K562 (cell line): ENCODE measurements around the gene ACBD5. TPM values are rescaled to one million over a fixed set of nuclear protein-coding genes. Genes with fewer than 3 reads are reported as not detected.

Experiments used
- ASH1L ChIP-seq: fragments of 450-650 bp; IDR thresholded peaks from 2 replicates; pipeline ENCODE4 v1.6.1; 2018; ENCODE audit warnings: borderline replicate concordance, mild to moderate bottlenecking, low read depth; ENCODE audit not compliant: partially characterized antibody
- CAMTA2 ChIP-seq: fragments of 250-450 bp; sonication (Bioruptor Pico); conservative IDR thresholded peaks from 2 replicates; pipeline ENCODE4 v1.5.1; 2022
- E2F8 ChIP-seq: fragments of 450-650 bp; IDR thresholded peaks from 2 replicates; pipeline ENCODE4 v1.7.1; 2018; ENCODE audit warnings: mild to moderate bottlenecking, low read depth; ENCODE audit not compliant: partially characterized antibody
- ETS1 ChIP-seq: conservative IDR thresholded peaks from 2 replicates; pipeline ENCODE4 v1.6.1; 2011; ENCODE audit warnings: low read depth, mild to moderate bottlenecking, low read length; ENCODE audit not compliant: control insufficient read depth
- ETS2 ChIP-seq: IDR thresholded peaks from 2 replicates; pipeline ENCODE4 v1.6.1; 2016; ENCODE audit warnings: borderline replicate concordance, missing genetic modification characterization, mild to moderate bottlenecking, moderate library complexity, missing compliant biosample characterization; ENCODE audit not compliant: poor library complexity, severe bottlenecking
- GMEB1 ChIP-seq: fragments of 250-450 bp; sonication (Bioruptor Pico); IDR thresholded peaks from 2 replicates; pipeline ENCODE4 v1.4.0; 2020; ENCODE audit warnings: mild to moderate bottlenecking
- GTF2A2 ChIP-seq: IDR thresholded peaks from 2 replicates; pipeline ENCODE4 v1.6.1; 2016; ENCODE audit warnings: mild to moderate bottlenecking, missing genetic modification characterization, missing compliant biosample characterization
- HDAC8 ChIP-seq: fragments of 450-650 bp; IDR thresholded peaks from 2 replicates; pipeline ENCODE4 v1.6.1; 2016; ENCODE audit warnings: mild to moderate bottlenecking, missing genetic modification characterization, moderate library complexity, missing compliant biosample characterization
- MEF2D ChIP-seq: conservative IDR thresholded peaks from 2 replicates; pipeline ENCODE4 v1.6.1; 2016; ENCODE audit warnings: low read depth, missing genetic modification characterization, missing compliant biosample characterization
- MYC ChIP-seq, 2 experiments: fragments of 250-450 bp in 1 of 2; sonication (Bioruptor Pico) in 1 of 2; IDR thresholded peaks; 2 replicates each; pipeline versions ENCODE4 v1.5.1 to v1.6.1; 2012 to 2021; ENCODE audit warnings: low read depth in 2 of 2, borderline replicate concordance in 1 of 2, improper control_type of control experiment in 1 of 2, low read length in 1 of 2, mild to moderate bottlenecking in 1 of 2, moderate library complexity in 1 of 2
- POLR2AphosphoS5 ChIP-seq: IDR thresholded peaks from 2 replicates; pipeline ENCODE4 v1.6.1; 2011; ENCODE audit warnings: mild to moderate bottlenecking, low read depth, low read length, moderate library complexity; ENCODE audit not compliant: control insufficient read depth, insufficient read depth
- PRMT5 ChIP-seq: sonication (generic); formaldehyde crosslinking; IDR thresholded peaks from 2 replicates; pipeline ENCODE4 v1.5.0; 2020; ENCODE audit warnings: missing genetic modification reagents
- RBM25 ChIP-seq: fragments of 200-400 bp; formaldehyde crosslinking; IDR thresholded peaks from 2 replicates; pipeline ENCODE4 v1.6.1; 2018; ENCODE audit warnings: low read length, low read depth, moderate library complexity; ENCODE audit not compliant: severe bottlenecking
- TAF9B ChIP-seq: fragments of 450-650 bp; IDR thresholded peaks from 2 replicates; pipeline ENCODE4 v1.6.1; 2018; ENCODE audit warnings: mild to moderate bottlenecking; ENCODE audit not compliant: partially characterized antibody
- ZNF140 ChIP-seq: fragments of 250-450 bp; sonication (Bioruptor Pico); IDR thresholded peaks from 2 replicates; pipeline ENCODE4 v1.8.0; 2021; ENCODE audit warnings: moderate library complexity, mild to moderate bottlenecking, inconsistent platforms
- ZNF224 ChIP-seq: sonication (generic); formaldehyde crosslinking; IDR thresholded peaks from 2 replicates; pipeline ENCODE4 v1.8.0; 2022; ENCODE audit warnings: mild to moderate bottlenecking, missing genetic modification reagents
- ZNF639 ChIP-seq, 2 experiments: fragments of 200-800 bp in 1 of 2; sonication (Bioruptor generic) in 1 of 2; sonication (generic) in 1 of 2; formaldehyde crosslinking in 1 of 2; IDR thresholded peaks in 1 of 2; conservative IDR thresholded peaks in 1 of 2; 2 replicates each; pipeline versions ENCODE4 v1.5.0 to v1.6.1; 2016 to 2020; ENCODE audit warnings: missing compliant biosample characterization in 1 of 2, missing genetic modification characterization in 1 of 2, missing genetic modification reagents in 1 of 2
- ZNF76 ChIP-seq: fragments of 250-450 bp; sonication (Bioruptor Pico); IDR thresholded peaks from 2 replicates; pipeline ENCODE4 v1.4.0; 2020; ENCODE audit warnings: mild to moderate bottlenecking, moderate library complexity, borderline replicate concordance
- ZNF77 ChIP-seq: fragments of 250-450 bp; sonication (Bioruptor Pico); IDR thresholded peaks from 2 replicates; pipeline ENCODE4 v1.5.0; 2020
- polyA plus RNA-seq, 8 experiments: library from polyadenylated mRNA; depleted of rRNA in 4 of 8; stranded (reverse) in 5 of 8; unstranded in 3 of 8; fragments of >200 nt; fragmentation: Nextera tagmentation in 2 of 8; fragmentation: Illumina TruSeq in 1 of 8; extraction: Ambion mirVana in 2 of 8; extraction: Trizol in 1 of 8; gene quantifications; 2 replicates each; pipeline versions ENCODE4 v1.2.1 to v1.2.3, GENCODE V29; 2011 to 2014; ENCODE audit warnings: inconsistent platforms in 1 of 8, missing spikeins in 1 of 8
- total RNA-seq, 7 experiments: library from RNA; depleted of rRNA in 6 of 7; stranded (reverse); fragments of >200 nt in 6 of 7; fragmentation: Illumina TruSeq in 2 of 7; extraction: Trizol in 2 of 7; gene quantifications; 2 replicates each; pipeline versions ENCODE4 v1.2.1 to v1.2.3, GENCODE V29; 2011 to 2021; ENCODE audit warnings: low replicate concordance in 1 of 7

Gene ACBD5
- total and polyA plus RNA-seq, 9 of the 15 experiments (the other 6 are each of a cell fraction or from before 2014, with no cell fraction given) = 1.5 to 10.3 (median 7.8) TPM

GRCh38 chr10:27155066-27155754 is 85.4 kb downstream of the ACBD5 start, which contains the start of gene MASTL (continued):
- TF ChIP-seq GTF2A2 (no peak), ZNF224 (CRISPR knock-in tag) (no peak), POLR2AphosphoS5 (peak; percentile 92), TAF9B (peak; percentile 69), ZNF77 (CRISPR knock-in tag) (no peak), GMEB1 (peak; percentile 99), ZNF76 (CRISPR knock-in tag) (no peak), MEF2D (tag) (0 out of 2 replicates have a peak, but pooled peaks have one; percentile 2), ZNF140 (CRISPR knock-in tag) (no peak), HDAC8 (no peak), CAMTA2 (CRISPR knock-in tag) (no peak), ETS2 (tag) (no peak), ETS1 (no peak), PRMT5 (CRISPR knock-in tag) (no peak), ZNF639 (CRISPR knock-in tag; conservative IDR thresholded peaks at IDR 0.05 in 1 of 2, IDR thresholded peaks at IDR 0.05 in 1 of 2) (no peak), MYC (IDR thresholded peaks at IDR 0.05; ENCODE audit: low read depth, low read length) (peak; percentile 61; the same call in 1 of the 2 replicates), MYC (CRISPR knock-in tag; IDR thresholded peaks at IDR 0.05; ENCODE audit: borderline replicate concordance, low read depth) (0 out of 2 replicates have a peak, but pooled peaks have one; percentile 7), ASH1L (no peak), RBM25 (no peak), E2F8 (peak; percentile 96)
